Panc1 (cell line): ENCODE measurements around the gene HNRNPDL. TPM values are rescaled to one million over a fixed set of nuclear protein-coding genes. Genes with fewer than 3 reads are reported as not detected.

ENCODE experiments used
- ATAC-seq: fragments of 200-7000 bp; cut with Tn5 transposase; 2 replicates; pipeline ENCODE4 v1.9.1; 2020; ENCODE audit warnings: mild to moderate bottlenecking, moderate library complexity
- BruUV-seq: library from RNA; stranded (reverse); fragments of 400-500 nt; replicated peaks from 2 replicates; lab custom pipeline; 2021; lab: Mats Ljungman, UMichigan
- CTCF ChIA-PET: fragments of 300-600 bp; sonication (Branson Sonifier 250); formaldehyde crosslinking; loops from one replicate; lab custom pipeline; 2022; ENCODE audit warnings: antibody characterized with exemption; lab: Charles Lee
- POLR2A ChIA-PET: fragments of 300-600 bp; sonication (Branson Sonifier 250); formaldehyde crosslinking; loops from one replicate; lab custom pipeline; 2022; ENCODE audit warnings: antibody characterized with exemption; lab: Charles Lee
- DNase-seq: peaks from one replicate; pipeline ENCODE4 v3.0.0-alpha.2; 2010; ENCODE audit warnings: low read depth, low spot score
- H3K27ac ChIP-seq: 2 replicates; pipeline ENCODE4 v1.5.1; 2011; ENCODE audit warnings: mild to moderate bottlenecking, low read length, inconsistent platforms
- H3K27me3 ChIP-seq: fragments of 200-500 bp; sonication (Bioruptor generic); 2 replicates; pipeline ENCODE4 v1.6.0; 2014; ENCODE audit warnings: low read length, inconsistent platforms; ENCODE audit not compliant: control insufficient read depth, insufficient read depth
- H3K36me3 ChIP-seq: fragments of 200-500 bp; sonication (Bioruptor generic); 2 replicates; pipeline ENCODE4 v1.5.1; 2014; ENCODE audit warnings: inconsistent platforms, mild to moderate bottlenecking, low read length, moderate library complexity; ENCODE audit not compliant: control insufficient read depth, insufficient read depth
- H3K4me1 ChIP-seq: 2 replicates; pipeline ENCODE4 v1.5.1; 2011; ENCODE audit warnings: inconsistent platforms, mild to moderate bottlenecking, low read length, moderate library complexity; ENCODE audit not compliant: control insufficient read depth, insufficient read depth
- H3K4me3 ChIP-seq, 2 experiments: 2 replicates each; pipeline ENCODE4 v1.5.1; 2011 to 2012; ENCODE audit warnings: low read depth in 2 of 2, low read length in 2 of 2, mild to moderate bottlenecking in 2 of 2, inconsistent platforms in 1 of 2, moderate library complexity in 1 of 2
- H3K9me3 ChIP-seq: fragments of 200-500 bp; sonication (Bioruptor generic); 2 replicates; pipeline ENCODE4 v1.5.1; 2014; ENCODE audit warnings: low read depth, mild to moderate bottlenecking, inconsistent platforms, low read length, moderate library complexity; ENCODE audit not compliant: control insufficient read depth, insufficient read depth
- CTCF ChIP-seq: fragments of 450-650 bp; IDR thresholded peaks from 2 replicates; pipeline ENCODE4 v1.5.1; 2017; ENCODE audit warnings: mild to moderate bottlenecking
- POLR2AphosphoS5 ChIP-seq: IDR thresholded peaks from 2 replicates; pipeline ENCODE4 v1.6.1; 2012; ENCODE audit warnings: mild to moderate bottlenecking, low read depth, low read length, moderate library complexity
- REST ChIP-seq, 2 experiments: IDR thresholded peaks; 2 replicates each; pipeline ENCODE4 v1.6.1; 2011 to 2012; ENCODE audit warnings: low read depth in 2 of 2, control low read depth in 1 of 2, low read length in 1 of 2, mild to moderate bottlenecking in 1 of 2, moderate library complexity in 1 of 2; ENCODE audit not compliant: insufficient read depth in 1 of 2
- SIN3A ChIP-seq: IDR thresholded peaks from 2 replicates; pipeline ENCODE4 v1.6.1; 2012; ENCODE audit warnings: low read depth, mild to moderate bottlenecking, low read length, moderate library complexity, borderline replicate concordance; ENCODE audit not compliant: insufficient read depth
- TCF7L2 ChIP-seq: IDR thresholded peaks from 2 replicates; pipeline ENCODE4 v1.6.1; 2011; ENCODE audit warnings: mild to moderate bottlenecking, low read depth, low read length, inconsistent platforms
- in situ Hi-C: cut with HindIII; loops from 2 replicates; pipeline ENCODE4 v1.10.0; 2016; ENCODE audit warnings: low sequenced_read_pairs, low pct_unique_long_range_greater_than_20kb
- intact Hi-C: fragments of 100-400 bp; cut with micrococcal nuclease; formaldehyde crosslinking; loops from one replicate; pipeline ENCODE4 v1.10.0; 2022; ENCODE audit not compliant: unreplicated experiment
- total RNA-seq: library from RNA; stranded (reverse); gene quantifications from one replicate; pipeline ENCODE4 v1.2.1, GENCODE V29; 2021; ENCODE audit not compliant: unreplicated experiment

HNRNPDL gene
- total RNA-seq, 1 experiment from 2014 or later, result 146 TPM

GRCh38 chr4:82450966-82451755 is 20.9 kb upstream of the HNRNPDL start:
- in situ Hi-C loops, result no loop called here
- H3K27ac ChIP-seq, result no peak overlapping the region
- H3K4me3 ChIP-seq, result no peak overlapping the region
- no peak for ATAC-seq
- CTCF ChIA-PET, result no interaction called here
- H3K4me1 ChIP-seq, result no peaks in the 10 kb centered on the region
- DNase-seq, result no peak
- intact Hi-C loops, result no loop called here
- H3K36me3 ChIP-seq, result peaks cover 7% of the 10 kb centered on the region; the same call in 1 of the 2 replicates
- POLR2A ChIA-PET, result no interaction called here
- no TSS peak for BruUV-seq
- H3K9me3 ChIP-seq, result no peaks in the 10 kb centered on the region
- no peaks in the 10 kb centered on the region for H3K27me3 ChIP-seq
- TF ChIP-seq POLR2AphosphoS5 (no peak), CTCF (no peak), TCF7L2 (no peak), SIN3A (no peak), REST (IDR thresholded peaks at IDR 0.05; ENCODE audit: insufficient read depth in 1 of 2, low read depth in 2 of 2, low read length in 1 of 2) (no peak)

- intact Hi-C loops (no loop called here), in situ Hi-C loops (no loop called here)
- Histone ChIP-seq H3K4me1 (no peaks in the 10 kb centered on the region), H3K27ac (no peak overlapping the region), H3K4me3 (no peak overlapping the region), H3K27me3 (no peaks in the 10 kb centered on the region), H3K9me3 (no peaks in the 10 kb centered on the region), H3K36me3 (0 out of 2 replicates have a peak, but pooled peaks cover 4% of the 10 kb centered on the region)
- POLR2A ChIA-PET, result interaction anchor here (0.6 kb wide), 1 partner anchor 15 kb away, joined by 9 read pairs; no protein-coding TSS in a partner anchor
- DNase-seq (no peak), ATAC-seq (no peak)
- BruUV-seq, result no TSS peak
- CTCF ChIA-PET, result interaction anchor here (0.6 kb wide), 1 partner anchor 274 kb away, joined by 4 read pairs; no protein-coding TSS in a partner anchor
- no peak for TF ChIP-seq CTCF
- TF ChIP-seq TCF7L2, result no peak
- TF ChIP-seq POLR2AphosphoS5, result no peak
- no peak for TF ChIP-seq SIN3A
- TF ChIP-seq REST (IDR thresholded peaks at IDR 0.05; ENCODE audit: insufficient read depth in 1 of 2, low read depth in 2 of 2, low read length in 1 of 2), result no peak
Observed at GRCh38 chr4:82447886-82448285, 17.6 kb upstream of the HNRNPDL start.
